GM23338 (cell line): ENCODE measurements around the gene LRMDA. TPM values are rescaled to one million over a fixed set of nuclear protein-coding genes. Genes with fewer than 3 reads are reported as not detected.

Source experiments
- ATAC-seq: fragments of 200-7000 bp; cut with Tn5 transposase; 3 replicates; pipeline ENCODE4 v1.9.1; 2020
- DNase-seq: peaks from one replicate; pipeline ENCODE4 v3.0.0-alpha.2; 2015; ENCODE audit warnings: low spot score
- H2AFZ ChIP-seq: fragments of 200-600 bp; sonication (generic); 2 replicates; pipeline ENCODE4 v1.8.0; 2016; ENCODE audit warnings: antibody characterized with exemption, mild to moderate bottlenecking, moderate library complexity
- H3F3A ChIP-seq: fragments of 200-600 bp; sonication (generic); replicated peaks from 2 replicates; pipeline ENCODE4 v1.8.0; 2017; ENCODE audit warnings: antibody characterized with exemption, mixed run types, low read depth
- H3K27ac ChIP-seq: fragments of 200-600 bp; sonication (generic); 2 replicates; pipeline ENCODE4 v1.6.1; 2016; ENCODE audit warnings: low read depth
- H3K27me3 ChIP-seq: fragments of 200-600 bp; sonication (generic); 2 replicates; pipeline ENCODE4 v1.8.0; 2016; ENCODE audit warnings: mild to moderate bottlenecking, mixed run types, moderate library complexity; ENCODE audit not compliant: insufficient read depth
- H3K36me3 ChIP-seq: fragments of 200-600 bp; sonication (generic); 2 replicates; pipeline ENCODE4 v1.8.0; 2016; ENCODE audit warnings: mild to moderate bottlenecking; ENCODE audit not compliant: insufficient read depth
- H3K4me1 ChIP-seq: fragments of 200-600 bp; sonication (generic); 2 replicates; pipeline ENCODE4 v1.8.0; 2016; ENCODE audit warnings: mild to moderate bottlenecking, moderate library complexity; ENCODE audit not compliant: insufficient read depth
- H3K4me2 ChIP-seq: fragments of 200-600 bp; sonication (generic); 2 replicates; pipeline ENCODE4 v1.7.1; 2017; ENCODE audit warnings: mixed run types
- H3K4me3 ChIP-seq: fragments of 200-600 bp; sonication (generic); 2 replicates; pipeline ENCODE4 v1.6.1; 2016; ENCODE audit warnings: mixed run types
- H3K79me2 ChIP-seq: fragments of 200-600 bp; sonication (generic); replicated peaks from 2 replicates; pipeline ENCODE4 v1.8.0; 2017; ENCODE audit warnings: mild to moderate bottlenecking; ENCODE audit not compliant: insufficient read depth
- H3K9me2 ChIP-seq: fragments of 200-600 bp; sonication (generic); 2 replicates; pipeline ENCODE4 v1.8.0; 2017; ENCODE audit not compliant: insufficient read depth
- H4K20me1 ChIP-seq: fragments of 200-600 bp; sonication (generic); replicated peaks from 2 replicates; pipeline ENCODE4 v1.8.0; 2017; ENCODE audit warnings: mild to moderate bottlenecking; ENCODE audit not compliant: insufficient read depth
- H3K27ac Mint-ChIP-seq: 2 replicates; pipeline ENCODE4 v1.8.0; 2020; ENCODE audit warnings: inconsistent platforms, mild to moderate bottlenecking, moderate library complexity, mixed read lengths
- H3K27me3 Mint-ChIP-seq: 3 replicates; pipeline ENCODE4 v1.8.0; 2022; ENCODE audit warnings: low read depth, mild to moderate bottlenecking, moderate library complexity, mixed read lengths, inconsistent platforms; ENCODE audit not compliant: insufficient read depth, poor library complexity
- H3K36me3 Mint-ChIP-seq: 3 replicates; pipeline ENCODE4 v1.8.0; 2021; ENCODE audit warnings: low read depth, mild to moderate bottlenecking, inconsistent platforms, moderate library complexity, mixed read lengths
- H3K4me1 Mint-ChIP-seq: 3 replicates; pipeline ENCODE4 v1.8.0; 2020; ENCODE audit warnings: mild to moderate bottlenecking, inconsistent platforms, mixed read lengths
- H3K4me3 Mint-ChIP-seq: 3 replicates; pipeline ENCODE4 v1.8.0; 2021; ENCODE audit warnings: moderate library complexity, mild to moderate bottlenecking, inconsistent platforms, mixed read lengths
- H3K9me3 Mint-ChIP-seq: 3 replicates; pipeline ENCODE4 v1.8.0; 2020; ENCODE audit warnings: moderate library complexity, mild to moderate bottlenecking, inconsistent platforms, mixed read lengths
- CREB1 ChIP-seq: fragments of 250-450 bp; sonication (Bioruptor Pico); IDR thresholded peaks from 2 replicates; pipeline ENCODE4 v1.5.0; 2020; ENCODE audit warnings: low read depth, mild to moderate bottlenecking, moderate library complexity
- CTCF ChIP-seq, 2 experiments: fragments of 200-600 bp in 1 of 2; sonication (generic) in 1 of 2; conservative IDR thresholded peaks; 2 replicates each; pipeline versions ENCODE4 v1.5.1 to v1.6.1; 2016 to 2017; ENCODE audit warnings: antibody characterized with exemption in 2 of 2, low read depth in 2 of 2, mild to moderate bottlenecking in 2 of 2, moderate library complexity in 1 of 2
- EZH2 ChIP-seq: fragments of 200-600 bp; sonication (generic); IDR thresholded peaks from one replicate; pipeline ENCODE4 v1.8.0; 2017; ENCODE audit warnings: antibody characterized with exemption, mild to moderate bottlenecking, low read depth; ENCODE audit not compliant: unreplicated experiment
- EZH2phosphoT487 ChIP-seq: fragments of 200-600 bp; sonication (generic); IDR thresholded peaks from one replicate; pipeline ENCODE4 v1.8.1; 2018; ENCODE audit warnings: antibody characterized with exemption; ENCODE audit not compliant: unreplicated experiment
- JUNB ChIP-seq: IDR thresholded peaks from one replicate; pipeline ENCODE4 v1.6.1; 2016; ENCODE audit warnings: antibody characterized with exemption; ENCODE audit not compliant: unreplicated experiment
- NANOG ChIP-seq: IDR thresholded peaks from 2 replicates; pipeline ENCODE4 v1.6.1; 2016; ENCODE audit warnings: antibody characterized with exemption, borderline replicate concordance
- POLR2AphosphoS5 ChIP-seq: IDR thresholded peaks from 2 replicates; pipeline ENCODE4 v1.6.1; 2016; ENCODE audit warnings: antibody characterized with exemption, low read depth
- REST ChIP-seq: IDR thresholded peaks from one replicate; pipeline ENCODE4 v1.6.1; 2018; ENCODE audit warnings: antibody characterized with exemption; ENCODE audit not compliant: unreplicated experiment
- STAT1 ChIP-seq: IDR thresholded peaks from one replicate; pipeline ENCODE4 v1.6.1; 2016; ENCODE audit warnings: antibody characterized with exemption; ENCODE audit not compliant: unreplicated experiment
- ZNF114 ChIP-seq: fragments of 250-450 bp; sonication (Bioruptor Pico); IDR thresholded peaks from 2 replicates; pipeline ENCODE4 v1.5.0; 2020; ENCODE audit warnings: mild to moderate bottlenecking, moderate library complexity
- ZNF331 ChIP-seq: fragments of 250-450 bp; sonication (Bioruptor Pico); IDR thresholded peaks from 2 replicates; pipeline ENCODE4 v1.5.0; 2020; ENCODE audit warnings: low read depth, mild to moderate bottlenecking, moderate library complexity
- ZNF462 ChIP-seq: fragments of 250-450 bp; sonication (Bioruptor Pico); IDR thresholded peaks from 2 replicates; pipeline ENCODE4 v1.5.0; 2020; ENCODE audit warnings: mild to moderate bottlenecking, moderate library complexity
- polyA plus RNA-seq: library from polyadenylated mRNA; unstranded; fragments of >200 nt; fragmentation: Nextera tagmentation; extraction: Ambion mirVana; gene quantifications from 2 replicates; pipeline ENCODE4 v1.2.1, GENCODE V29; 2016
- total RNA-seq: library from RNA; depleted of rRNA; stranded (reverse); fragments of >200 nt; shearing (Covaris generic); gene quantifications from 2 replicates; pipeline ENCODE4 v1.2.3, GENCODE V29; 2014
- TF ChIP-seq, protein P1 (sequence below): IDR thresholded peaks from 2 replicates; pipeline ENCODE4 v1.6.1; 2016; ENCODE audit warnings: antibody characterized with exemption

LRMDA gene
- total and polyA plus RNA-seq, 2 experiments from 2014 or later, result 0.90 to 1.8 TPM

- Histone ChIP-seq H3K4me1 (no peaks in the 10 kb centered on the region), H2AFZ (no peak overlapping the region), H3K9me2 (no peaks in the 10 kb centered on the region), H4K20me1 (no peaks in the 10 kb centered on the region), H3K79me2 (no peaks in the 10 kb centered on the region), H3K27ac (no peak overlapping the region), H3K27me3 (no peaks in the 10 kb centered on the region), H3K4me2 (no peak overlapping the region), H3K4me3 (no peak overlapping the region), H3F3A (no peaks in the 10 kb centered on the region), H3K36me3 (no peaks in the 10 kb centered on the region)
- H3K4me1 Mint-ChIP-seq, result peaks cover 4% of the 10 kb centered on the region; the same call in 2 of the 3 replicates
- ATAC-seq (no peak), DNase-seq (no peak)
- TF ChIP-seq, protein P1, sequence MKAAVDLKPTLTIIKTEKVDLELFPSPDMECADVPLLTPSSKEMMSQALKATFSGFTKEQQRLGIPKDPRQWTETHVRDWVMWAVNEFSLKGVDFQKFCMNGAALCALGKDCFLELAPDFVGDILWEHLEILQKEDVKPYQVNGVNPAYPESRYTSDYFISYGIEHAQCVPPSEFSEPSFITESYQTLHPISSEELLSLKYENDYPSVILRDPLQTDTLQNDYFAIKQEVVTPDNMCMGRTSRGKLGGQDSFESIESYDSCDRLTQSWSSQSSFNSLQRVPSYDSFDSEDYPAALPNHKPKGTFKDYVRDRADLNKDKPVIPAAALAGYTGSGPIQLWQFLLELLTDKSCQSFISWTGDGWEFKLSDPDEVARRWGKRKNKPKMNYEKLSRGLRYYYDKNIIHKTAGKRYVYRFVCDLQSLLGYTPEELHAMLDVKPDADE, result no peak
- TF ChIP-seq CTCF (conservative IDR thresholded peaks at IDR 0.05; ENCODE audit: low read depth in 2 of 2), result no peak
- TF ChIP-seq EZH2phosphoT487, result no peak
- TF ChIP-seq POLR2AphosphoS5, result no peak
- TF ChIP-seq EZH2, result no peak
- no peak for TF ChIP-seq ZNF331 (CRISPR knock-in tag)
- no peak for TF ChIP-seq NANOG
- TF ChIP-seq STAT1, result no peak
- TF ChIP-seq ZNF462 (CRISPR knock-in tag), result no peak
- TF ChIP-seq REST, result no peak
- TF ChIP-seq JUNB, result no peak
- no peak for TF ChIP-seq CREB1 (CRISPR knock-in tag)
- TF ChIP-seq ZNF114 (CRISPR knock-in tag), result no peak
- H3K27me3 Mint-ChIP-seq, result peaks cover 4% of the 10 kb centered on the region
- no peaks in the 10 kb centered on the region for H3K9me3 Mint-ChIP-seq
- no peak overlapping the region for H3K27ac Mint-ChIP-seq
- H3K36me3 Mint-ChIP-seq, result no peaks in the 10 kb centered on the region
- no peak overlapping the region for H3K4me3 Mint-ChIP-seq
Measured at GRCh38 chr10:75622503-75622902, 191.1 kb downstream of the LRMDA start.
